Thoracic aorta (tissue), 2 donors: ENCODE results near the gene DPP7. TPM values are rescaled to one million over a fixed set of nuclear protein-coding genes. Genes with fewer than 3 reads are reported as not detected.

Experiments
- ATAC-seq: fragments of 150-250 bp; one replicate; pipeline ENCODE4 v1.8.0; 2017; ENCODE audit warnings: low read depth; ENCODE audit not compliant: insufficient number of reproducible peaks, low FRiP score
- DNase-seq: peaks from one replicate; pipeline ENCODE4 v3.0.0-alpha.2; 2020; ENCODE audit warnings: low spot score
- H3K27ac ChIP-seq, 2 donors: fragments of 200-600 bp; sonication (generic); 1 replicate in 1 of 2; 2 replicates in 1 of 2; pipeline ENCODE4 v1.5.1; 2016; ENCODE audit warnings: mild to moderate bottlenecking in 2 of 2, moderate library complexity in 2 of 2
- H3K27me3 ChIP-seq: fragments of 200-600 bp; sonication (generic); replicated peaks from 2 replicates; pipeline ENCODE4 v1.6.0; 2016; ENCODE audit warnings: mild to moderate bottlenecking; ENCODE audit not compliant: insufficient read depth
- H3K36me3 ChIP-seq: fragments of 200-600 bp; sonication (generic); one replicate; pipeline ENCODE4 v1.5.1; 2016
- H3K4me1 ChIP-seq, 2 donors: fragments of 200-600 bp; sonication (generic); 1 replicate in 1 of 2; 2 replicates in 1 of 2; pipeline versions ENCODE4 v1.5.1 to v1.6.0; 2016; ENCODE audit warnings: low read depth in 2 of 2, mild to moderate bottlenecking in 1 of 2; ENCODE audit not compliant: control insufficient read depth in 1 of 2
- H3K4me3 ChIP-seq: fragments of 200-600 bp; sonication (generic); 2 replicates; pipeline ENCODE4 v1.5.1; 2016; ENCODE audit warnings: mild to moderate bottlenecking
- H3K9me3 ChIP-seq: fragments of 200-600 bp; sonication (generic); 2 replicates; pipeline ENCODE4 v1.5.1; 2016
- total RNA-seq, 2 donors: library from RNA; depleted of rRNA; stranded (reverse); fragments of >200 nt; gene quantifications; one replicate each; pipeline versions ENCODE4 v1.1.0 to v1.2.3, GENCODE V29; 2016
- TF ChIP-seq, protein P1 (sequence below): fragments of 200-600 bp; sonication (generic); IDR thresholded peaks from one replicate; pipeline ENCODE4 v1.5.1; 2019; ENCODE audit warnings: antibody characterized with exemption

The DPP7 gene
- total RNA-seq, 2 donors from 2014 or later = 100 to 148 TPM

- Histone ChIP-seq H3K9me3 (no peaks in the 10 kb centered on the region), H3K36me3 (peaks cover 60% of the 10 kb centered on the region), H3K4me3 (no peak overlapping the region), H3K27me3 (no peaks in the 10 kb centered on the region), H3K27ac (no peak overlapping the region), H3K4me1 (no peaks in the 10 kb centered on the region)
- DNase-seq (no peak), ATAC-seq (no peak)
- TF ChIP-seq, protein P1, sequence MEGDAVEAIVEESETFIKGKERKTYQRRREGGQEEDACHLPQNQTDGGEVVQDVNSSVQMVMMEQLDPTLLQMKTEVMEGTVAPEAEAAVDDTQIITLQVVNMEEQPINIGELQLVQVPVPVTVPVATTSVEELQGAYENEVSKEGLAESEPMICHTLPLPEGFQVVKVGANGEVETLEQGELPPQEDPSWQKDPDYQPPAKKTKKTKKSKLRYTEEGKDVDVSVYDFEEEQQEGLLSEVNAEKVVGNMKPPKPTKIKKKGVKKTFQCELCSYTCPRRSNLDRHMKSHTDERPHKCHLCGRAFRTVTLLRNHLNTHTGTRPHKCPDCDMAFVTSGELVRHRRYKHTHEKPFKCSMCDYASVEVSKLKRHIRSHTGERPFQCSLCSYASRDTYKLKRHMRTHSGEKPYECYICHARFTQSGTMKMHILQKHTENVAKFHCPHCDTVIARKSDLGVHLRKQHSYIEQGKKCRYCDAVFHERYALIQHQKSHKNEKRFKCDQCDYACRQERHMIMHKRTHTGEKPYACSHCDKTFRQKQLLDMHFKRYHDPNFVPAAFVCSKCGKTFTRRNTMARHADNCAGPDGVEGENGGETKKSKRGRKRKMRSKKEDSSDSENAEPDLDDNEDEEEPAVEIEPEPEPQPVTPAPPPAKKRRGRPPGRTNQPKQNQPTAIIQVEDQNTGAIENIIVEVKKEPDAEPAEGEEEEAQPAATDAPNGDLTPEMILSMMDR = no peak
Measured at GRCh38 chr9:137097761-137098462, 16.6 kb downstream of the DPP7 start.

GRCh38 chr9:137096785-137097546, 17.6 kb downstream of the DPP7 start:
- DNase-seq (no peak), ATAC-seq (no peak)
- Histone ChIP-seq H3K27ac (no peak overlapping the region), H3K4me3 (no peak overlapping the region), H3K4me1 (no peaks in the 10 kb centered on the region), H3K36me3 (peaks cover 52% of the 10 kb centered on the region), H3K27me3 (no peaks in the 10 kb centered on the region), H3K9me3 (no peaks in the 10 kb centered on the region)
- TF ChIP-seq, protein P1 = no peak

GRCh38 chr9:137095664-137096517, 18.6 kb downstream of the DPP7 start:
- Histone ChIP-seq H3K4me1 (no peaks in the 10 kb centered on the region), H3K4me3 (no peak overlapping the region), H3K27me3 (no peaks in the 10 kb centered on the region), H3K9me3 (no peaks in the 10 kb centered on the region), H3K27ac (no peak overlapping the region), H3K36me3 (peaks cover 41% of the 10 kb centered on the region)
- TF ChIP-seq, protein P1 = no peak
- DNase-seq (no peak), ATAC-seq (no peak)

DNA sequence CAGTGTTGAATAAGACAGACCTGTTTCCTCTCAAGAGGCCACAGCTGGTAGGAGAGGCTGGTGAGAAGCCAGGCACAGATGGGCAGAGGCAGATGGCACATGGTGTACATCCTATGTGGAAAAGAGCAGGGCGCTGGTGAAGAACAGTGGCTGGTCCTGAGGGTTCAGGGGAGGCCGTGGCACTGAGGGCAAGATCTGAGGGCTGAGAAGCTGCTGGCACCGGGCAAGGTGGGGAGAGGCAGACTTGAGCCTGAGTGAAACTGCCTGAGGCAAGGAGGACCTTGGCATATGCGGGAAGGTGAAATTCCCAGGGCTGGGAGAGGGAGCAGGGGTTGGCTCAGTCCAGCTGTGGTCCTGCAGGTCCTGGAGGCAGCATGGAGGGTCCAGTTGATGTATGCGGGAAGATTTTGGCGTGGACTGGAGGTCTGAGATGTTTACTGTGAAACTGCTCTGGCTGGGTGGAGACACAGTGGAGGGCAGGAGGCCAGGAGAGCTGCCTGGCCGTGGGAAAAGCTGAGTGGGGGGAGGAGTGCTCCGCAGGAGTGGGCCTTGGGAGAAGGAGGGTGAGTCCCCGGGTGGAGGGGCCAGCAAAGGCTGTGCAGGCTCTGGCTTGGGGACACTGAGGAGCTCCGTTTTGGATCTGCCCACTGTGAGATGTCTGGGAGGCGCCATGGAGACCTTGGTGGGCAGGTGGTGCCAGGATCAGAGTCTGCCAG, 25.1 kb downstream of the DPP7 start:
- TF ChIP-seq, protein P1 = no peak
- no peak for DNase-seq
- no peaks in the 10 kb centered on the region for H3K36me3 ChIP-seq

More for the DNA sequence above, 25.1 kb downstream of the DPP7 start:
- H3K9me3 ChIP-seq = no peaks in the 10 kb centered on the region
- ATAC-seq = no peak
- peaks cover 12 to 20% of the 10 kb centered on the region in 2 donors for H3K4me1 ChIP-seq
- no peak overlapping the region for H3K4me3 ChIP-seq
- no peak overlapping the region for H3K27ac ChIP-seq
- no peaks in the 10 kb centered on the region for H3K27me3 ChIP-seq
